Smooth muscle cell (in vitro differentiated cells): ENCODE results near the gene CLEC16A. TPM values are rescaled to one million over a fixed set of nuclear protein-coding genes. Genes with fewer than 3 reads are reported as not detected.

Source experiments
- DNase-seq: peaks from one replicate; lab custom pipeline; 2025; ENCODE audit not compliant: unreplicated experiment; lab: John Stamatoyannopoulos, UW
- H2AFZ ChIP-seq: fragments of 200-600 bp; sonication (generic); 2 replicates; pipeline ENCODE4 v1.6.0; 2016; ENCODE audit warnings: antibody characterized with exemption, low read depth, mild to moderate bottlenecking
- H3F3A ChIP-seq: fragments of 200-600 bp; sonication (generic); 2 replicates; pipeline ENCODE4 v1.6.0; 2017; ENCODE audit warnings: antibody characterized with exemption, low read depth
- H3K27ac ChIP-seq: fragments of 200-600 bp; sonication (generic); 2 replicates; pipeline ENCODE4 v1.5.1; 2016; ENCODE audit warnings: low read depth, mild to moderate bottlenecking
- H3K27me3 ChIP-seq: fragments of 200-600 bp; sonication (generic); 2 replicates; pipeline ENCODE4 v1.6.1; 2016; ENCODE audit warnings: low read depth, mild to moderate bottlenecking
- H3K36me3 ChIP-seq: fragments of 200-600 bp; sonication (generic); 2 replicates; pipeline ENCODE4 v1.5.1; 2016; ENCODE audit warnings: low read depth
- H3K4me1 ChIP-seq: fragments of 200-600 bp; sonication (generic); 2 replicates; pipeline ENCODE4 v1.5.1; 2016; ENCODE audit warnings: low read depth
- H3K4me2 ChIP-seq: fragments of 200-600 bp; sonication (generic); 2 replicates; pipeline ENCODE4 v1.6.0; 2016; ENCODE audit warnings: mild to moderate bottlenecking
- H3K4me3 ChIP-seq: fragments of 200-600 bp; sonication (generic); 2 replicates; pipeline ENCODE4 v1.5.1; 2016; ENCODE audit warnings: mild to moderate bottlenecking
- H3K79me2 ChIP-seq: fragments of 200-600 bp; sonication (generic); 2 replicates; pipeline ENCODE4 v1.6.0; 2016; ENCODE audit warnings: low read depth, mild to moderate bottlenecking
- H3K9ac ChIP-seq: fragments of 200-600 bp; sonication (generic); 2 replicates; pipeline ENCODE4 v1.6.0; 2016; ENCODE audit warnings: low read depth
- H3K9me3 ChIP-seq: fragments of 200-600 bp; sonication (generic); replicated peaks from 2 replicates; pipeline ENCODE4 v1.5.1; 2016; ENCODE audit warnings: low read depth
- H4K20me1 ChIP-seq: fragments of 200-600 bp; sonication (generic); 2 replicates; pipeline ENCODE4 v1.6.0; 2016; ENCODE audit warnings: low read depth
- CTCF ChIP-seq: fragments of 200-600 bp; sonication (generic); IDR thresholded peaks from 2 replicates; pipeline ENCODE4 v1.5.1; 2017; ENCODE audit warnings: borderline replicate concordance, mild to moderate bottlenecking, antibody characterized with exemption; ENCODE audit not compliant: insufficient read depth, poor library complexity, severe bottlenecking
- whole genome bisulfite sequencing: methylation state at CpG from one replicate; pipeline ENCODE4 v1.1.7; 2016; ENCODE audit warnings: low lambda C conversion rate; 5-methylcytosine and 5-hydroxymethylcytosine counted together
- polyA plus RNA-seq: library from polyadenylated mRNA; unstranded; fragments of >200 nt; fragmentation: Nextera tagmentation; extraction: Ambion mirVana; gene quantifications from 2 replicates; pipeline ENCODE4 v1.2.1, GENCODE V29; 2016
- total RNA-seq: library from RNA; depleted of rRNA; stranded (reverse); fragments of >200 nt; gene quantifications from 2 replicates; pipeline ENCODE4 v1.2.3, GENCODE V29; 2014

CLEC16A gene
- total and polyA plus RNA-seq, 2 experiments from 2014 or later: 12.6 to 16.2 TPM

GRCh38 chr16:10918294-10919002 lies 25.9 kb upstream of the CLEC16A start:
- no peaks in the 10 kb centered on the region for H3K36me3 ChIP-seq
- no peak overlapping the region for H3K4me3 ChIP-seq
- H3K9ac ChIP-seq: no peak overlapping the region
- no peaks in the 10 kb centered on the region for H3K27me3 ChIP-seq
- WGBS: 53% methylated on average over 21 of the region's 21 CpGs
- DNase-seq: peak; percentile 67
- peak overlapping the region; percentile 78 for H3K4me2 ChIP-seq
- no peaks in the 10 kb centered on the region for H3K79me2 ChIP-seq
- TF ChIP-seq CTCF: peak; percentile 92
- H2AFZ ChIP-seq: no peak overlapping the region
- H3K9me3 ChIP-seq: no peaks in the 10 kb centered on the region
- H4K20me1 ChIP-seq: peaks cover 4% of the 10 kb centered on the region
- H3F3A ChIP-seq: no peaks in the 10 kb centered on the region
- no peak overlapping the region for H3K27ac ChIP-seq
- H3K4me1 ChIP-seq: no peaks in the 10 kb centered on the region

GRCh38 chr16:10919003-10919351 lies 25.4 kb upstream of the CLEC16A start:
- no peak for DNase-seq
- Histone ChIP-seq H3K4me1 (no peaks in the 10 kb centered on the region), H3F3A (no peaks in the 10 kb centered on the region), H3K9ac (no peak overlapping the region), H3K4me3 (no peak overlapping the region), H3K4me2 (no peak overlapping the region), H3K9me3 (no peaks in the 10 kb centered on the region), H4K20me1 (peaks cover 4% of the 10 kb centered on the region), H3K36me3 (no peaks in the 10 kb centered on the region), H2AFZ (no peak overlapping the region), H3K79me2 (no peaks in the 10 kb centered on the region), H3K27me3 (no peaks in the 10 kb centered on the region), H3K27ac (no peak overlapping the region)
- no peak for TF ChIP-seq CTCF
- WGBS: 59% methylated on average over 7 of the region's 7 CpGs

- no peaks in the 10 kb centered on the region for H3K27me3 ChIP-seq
- H3K36me3 ChIP-seq: peaks cover 3% of the 10 kb centered on the region
- H3K79me2 ChIP-seq: no peaks in the 10 kb centered on the region
- no peaks in the 10 kb centered on the region for H3F3A ChIP-seq
- TF ChIP-seq CTCF: no peak
- no peak overlapping the region for H3K4me3 ChIP-seq
- H3K4me1 ChIP-seq: no peaks in the 10 kb centered on the region
- no peak for DNase-seq
- no peak overlapping the region for H2AFZ ChIP-seq
- no peak overlapping the region for H3K27ac ChIP-seq
- no peaks in the 10 kb centered on the region for H3K9me3 ChIP-seq
- H4K20me1 ChIP-seq: peaks cover 14% of the 10 kb centered on the region
- 96% methylated on average over 15 of the region's 15 CpGs for WGBS
- H3K4me2 ChIP-seq: no peak overlapping the region
- H3K9ac ChIP-seq: no peak overlapping the region
These were observed 23.5 kb upstream of the CLEC16A start for GRCh38 chr16:10920726-10921427.
